Chondrocyte (in vitro differentiated cells): ENCODE measurements around the gene VPS18. TPM values are rescaled to one million over a fixed set of nuclear protein-coding genes. Genes with fewer than 3 reads are reported as not detected.

Experiments used
- DNase-seq: peaks from one replicate; pipeline ENCODE4 v3.0.0; 2021; ENCODE audit warnings: mixed read lengths, low spot score
- H3K27ac Mint-ChIP-seq: one replicate; pipeline ENCODE4 v1.8.0; 2021; ENCODE audit warnings: mild to moderate bottlenecking, moderate library complexity, mixed read lengths; ENCODE audit not compliant: unreplicated experiment
- H3K27me3 Mint-ChIP-seq: 2 replicates; pipeline ENCODE4 v1.8.0; 2021; ENCODE audit warnings: low read depth, mixed read lengths
- H3K36me3 Mint-ChIP-seq: 2 replicates; pipeline ENCODE4 v1.8.0; 2021; ENCODE audit warnings: low read depth, mixed read lengths
- H3K4me1 Mint-ChIP-seq: 2 replicates; pipeline ENCODE4 v1.8.0; 2021; ENCODE audit warnings: low read depth, mild to moderate bottlenecking, mixed read lengths
- H3K4me3 Mint-ChIP-seq: one replicate; pipeline ENCODE4 v1.8.0; 2021; ENCODE audit warnings: mild to moderate bottlenecking, moderate library complexity, mixed read lengths; ENCODE audit not compliant: unreplicated experiment
- H3K9me3 Mint-ChIP-seq: 2 replicates; pipeline ENCODE4 v1.8.0; 2021; ENCODE audit warnings: low read depth, mixed read lengths
- CTCF ChIP-seq: fragments of 200-600 bp; sonication (generic); IDR thresholded peaks from 2 replicates; pipeline ENCODE4 v1.5.0; 2021; ENCODE audit warnings: antibody characterized with exemption, mild to moderate bottlenecking, moderate library complexity
- total RNA-seq: library from RNA; stranded (reverse); gene quantifications from 3 replicates; pipeline ENCODE4 v1.2.1, GENCODE V29; 2021

The VPS18 gene
- total RNA-seq, 1 donor from 2014 or later = 33.0 TPM

GRCh38 chr15:40894681-40895448 lies 615 bp downstream of the VPS18 start:
- H3K4me1 Mint-ChIP-seq = peaks cover 21% of the 10 kb centered on the region
- no peaks in the 10 kb centered on the region for H3K9me3 Mint-ChIP-seq
- peak overlapping the region; percentile 98 for H3K4me3 Mint-ChIP-seq
- no peak for DNase-seq
- peaks cover 11% of the 10 kb centered on the region for H3K36me3 Mint-ChIP-seq
- H3K27me3 Mint-ChIP-seq = no peaks in the 10 kb centered on the region
- H3K27ac Mint-ChIP-seq = peak overlapping the region; percentile 100
- TF ChIP-seq CTCF = peak; percentile 75

GRCh38 chr15:40899536-40900207 lies 5.4 kb downstream of the VPS18 start:
- Mint-ChIP-seq H3K4me3 (no peak overlapping the region), H3K4me1 (peaks cover 28% of the 10 kb centered on the region), H3K36me3 (peaks cover 23% of the 10 kb centered on the region), H3K9me3 (no peaks in the 10 kb centered on the region), H3K27ac (no peak overlapping the region), H3K27me3 (no peaks in the 10 kb centered on the region)
- DNase-seq = no peak
- no peak for TF ChIP-seq CTCF

GRCh38 chr15:40900256-40901052 lies 6.2 kb downstream of the VPS18 start:
- no peak overlapping the region for H3K27ac Mint-ChIP-seq
- TF ChIP-seq CTCF = no peak
- H3K4me1 Mint-ChIP-seq = peaks cover 23% of the 10 kb centered on the region
- no peaks in the 10 kb centered on the region for H3K9me3 Mint-ChIP-seq
- no peaks in the 10 kb centered on the region for H3K27me3 Mint-ChIP-seq
- DNase-seq = no peak
- peaks cover 25% of the 10 kb centered on the region for H3K36me3 Mint-ChIP-seq
- H3K4me3 Mint-ChIP-seq = no peak overlapping the region

- Mint-ChIP-seq H3K27ac (no peak overlapping the region), H3K4me3 (no peak overlapping the region), H3K36me3 (peaks cover 25% of the 10 kb centered on the region), H3K9me3 (no peaks in the 10 kb centered on the region), H3K27me3 (no peaks in the 10 kb centered on the region), H3K4me1 (peaks cover 23% of the 10 kb centered on the region)
- no peak for DNase-seq
- TF ChIP-seq CTCF = no peak
Observed at GRCh38 chr15:40901053-40901443, 6.8 kb downstream of the VPS18 start.
